NCI-H2081 treated with DMSO at 0.1 percent for 48 hours (cell line): ENCODE data around the gene CKS2.
"Not testable (repeated sequence)": the region's sequence is repeated elsewhere in the genome, so short reads cannot be mapped to it uniquely, and the experiment has no call there.

ENCODE experiments used
- DNase-seq: peaks from one replicate; lab custom pipeline; 2025; lab: John Stamatoyannopoulos, UW

The CKS2 gene

GRCh38 chr9:89310475-89311345, at the start of gene CKS2:
Gene CKS2 (plus strand): TSS chr9:89311195. CDS start chr9:89311293, 98 bp downstream.
- peak; percentile 99 for DNase-seq

GRCh38 chr9:89273528-89274279, 37.3 kb upstream of the CKS2 start:
- DNase-seq = no peak

- DNase-seq = no peak
Observed at GRCh38 chr9:89274838-89275237, 36.2 kb upstream of the CKS2 start.

- not testable (repeated sequence) for DNase-seq
Observed at GRCh38 chr9:89276040-89276439, 35.0 kb upstream of the CKS2 start.

- no peak for DNase-seq
Observed at GRCh38 chr9:89277043-89277442, 34.0 kb upstream of the CKS2 start.

- no peak for DNase-seq
Observed at GRCh38 chr9:89277454-89277853, 33.5 kb upstream of the CKS2 start.

- no peak for DNase-seq
Observed at GRCh38 chr9:89278551-89278950, 32.4 kb upstream of the CKS2 start.

- DNase-seq = no peak
Observed at GRCh38 chr9:89278997-89279739, 31.8 kb upstream of the CKS2 start.

GRCh38 chr9:89281106-89281505, 29.9 kb upstream of the CKS2 start:
- no peak for DNase-seq

- DNase-seq = not testable (repeated sequence)
Observed at GRCh38 chr9:89282248-89282968, 28.6 kb upstream of the CKS2 start.

- DNase-seq = no peak
Observed at GRCh38 chr9:89284076-89284475, 26.9 kb upstream of the CKS2 start.

- DNase-seq = no peak
Observed at GRCh38 chr9:89291741-89292140, 19.3 kb upstream of the CKS2 start.

GRCh38 chr9:89293014-89293413, 18.0 kb upstream of the CKS2 start:
- DNase-seq = no peak

GRCh38 chr9:89295400-89295799, 15.6 kb upstream of the CKS2 start:
- no peak for DNase-seq

GRCh38 chr9:89301996-89302395, 9.0 kb upstream of the CKS2 start:
- DNase-seq = not testable (repeated sequence)

- DNase-seq = no peak
Observed at GRCh38 chr9:89304020-89304833, 6.8 kb upstream of the CKS2 start.

GRCh38 chr9:89304834-89305188, 6.2 kb upstream of the CKS2 start:
- no peak for DNase-seq

- no peak for DNase-seq
Observed at GRCh38 chr9:89305868-89306267, 5.1 kb upstream of the CKS2 start.

- no peak for DNase-seq
Observed at GRCh38 chr9:89309166-89309565, 1.8 kb upstream of the CKS2 start.

GRCh38 chr9:89309608-89310474, 1.2 kb upstream of the CKS2 start:
- no peak for DNase-seq
